Osteocyte (in vitro differentiated cells): Measurements from ENCODE around the gene TMEM178B. TPM values are rescaled to one million over a fixed set of nuclear protein-coding genes. Genes with fewer than 3 reads are reported as not detected.

ENCODE experiments used
- DNase-seq: peaks from one replicate; pipeline ENCODE4 v3.0.0; 2021; ENCODE audit warnings: mixed read lengths; ENCODE audit not compliant: unreplicated experiment; ENCODE audit errors: extremely low spot score
- H3K27ac Mint-ChIP-seq: one replicate; pipeline ENCODE4 v1.8.0; 2021; ENCODE audit warnings: mild to moderate bottlenecking, mixed read lengths; ENCODE audit not compliant: unreplicated experiment
- H3K27me3 Mint-ChIP-seq: one replicate; pipeline ENCODE4 v1.8.0; 2021; ENCODE audit warnings: mixed read lengths; ENCODE audit not compliant: unreplicated experiment
- H3K36me3 Mint-ChIP-seq: one replicate; pipeline ENCODE4 v1.8.0; 2021; ENCODE audit warnings: mixed read lengths; ENCODE audit not compliant: unreplicated experiment
- H3K4me1 Mint-ChIP-seq: one replicate; pipeline ENCODE4 v1.8.0; 2021; ENCODE audit warnings: mixed read lengths; ENCODE audit not compliant: unreplicated experiment
- H3K4me3 Mint-ChIP-seq: one replicate; pipeline ENCODE4 v1.8.0; 2021; ENCODE audit warnings: mild to moderate bottlenecking, moderate library complexity, mixed read lengths; ENCODE audit not compliant: unreplicated experiment
- H3K9me3 Mint-ChIP-seq: one replicate; pipeline ENCODE4 v1.8.0; 2021; ENCODE audit warnings: mixed read lengths; ENCODE audit not compliant: unreplicated experiment
- CTCF ChIP-seq: fragments of 200-600 bp; sonication (generic); IDR thresholded peaks from 2 replicates; pipeline ENCODE4 v1.5.0; 2021; ENCODE audit warnings: antibody characterized with exemption, mild to moderate bottlenecking, moderate library complexity
- total RNA-seq: library from RNA; stranded (reverse); gene quantifications from 2 replicates; pipeline ENCODE4 v1.2.1, GENCODE V29; 2021

TMEM178B gene
- total RNA-seq, 1 donor from 2014 or later: 0.70 TPM

DNA sequence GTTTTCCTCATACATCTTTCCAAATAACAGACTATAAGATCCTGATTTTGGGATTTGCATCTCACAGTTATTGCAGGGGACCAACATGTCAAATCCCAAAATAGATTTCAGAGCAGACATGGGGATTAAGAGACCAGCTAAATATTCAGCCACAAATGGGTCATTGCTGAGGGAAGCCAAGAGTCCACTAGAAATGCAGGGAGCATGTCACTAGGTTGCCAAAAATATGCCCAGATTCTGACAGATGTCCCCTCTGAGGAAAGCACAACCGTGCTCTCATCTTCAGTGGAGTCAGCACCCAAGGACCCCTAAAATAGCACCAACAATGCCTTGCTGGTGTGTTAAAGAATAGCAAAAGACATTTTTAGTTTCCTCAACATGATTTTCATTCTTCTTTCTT, 421.2 kb downstream of the TMEM178B start:
- Mint-ChIP-seq H3K9me3 (no peaks in the 10 kb centered on the region), H3K4me3 (no peak overlapping the region)

DNA sequence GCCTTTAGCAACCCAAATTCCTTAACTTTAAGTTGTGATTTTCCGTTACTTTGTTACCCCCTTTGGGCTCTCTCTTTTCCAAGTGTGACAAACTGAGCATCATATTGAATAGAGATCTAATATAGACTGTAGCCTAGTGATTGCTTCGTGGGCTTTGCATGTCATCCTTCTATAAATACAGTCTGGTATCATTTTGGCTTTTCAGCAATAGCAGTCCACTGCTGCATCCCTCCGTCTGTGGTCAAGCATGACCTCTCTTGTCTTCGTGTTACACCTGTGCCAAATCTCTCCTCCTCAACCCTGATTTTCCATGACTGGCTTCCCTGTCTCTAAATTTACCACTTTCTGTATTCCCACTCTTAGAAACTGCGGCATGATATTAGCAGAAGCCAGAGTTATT, 423.5 kb downstream of the TMEM178B start:
- no peaks in the 10 kb centered on the region for H3K9me3 Mint-ChIP-seq
- peaks cover 4% of the 10 kb centered on the region for H3K27me3 Mint-ChIP-seq
- H3K4me3 Mint-ChIP-seq: no peak overlapping the region
- TF ChIP-seq CTCF: no peak
- no peaks in the 10 kb centered on the region for H3K4me1 Mint-ChIP-seq
- no peak for DNase-seq
- H3K36me3 Mint-ChIP-seq: no peaks in the 10 kb centered on the region
- H3K27ac Mint-ChIP-seq: no peak overlapping the region

More for the DNA sequence above, 421.2 kb downstream of the TMEM178B start:
- Mint-ChIP-seq H3K36me3 (no peaks in the 10 kb centered on the region), H3K4me1 (no peaks in the 10 kb centered on the region), H3K27ac (no peak overlapping the region), H3K27me3 (no peaks in the 10 kb centered on the region)
- no peak for TF ChIP-seq CTCF
- DNase-seq: no peak

GRCh38 chr7:141500608-141501007, 426.7 kb downstream of the TMEM178B start:
- no peaks in the 10 kb centered on the region for H3K9me3 Mint-ChIP-seq
- H3K4me3 Mint-ChIP-seq: no peak overlapping the region
- peaks cover 9% of the 10 kb centered on the region for H3K27me3 Mint-ChIP-seq
- no peak for TF ChIP-seq CTCF
- DNase-seq: no peak
- H3K27ac Mint-ChIP-seq: no peak overlapping the region
- H3K36me3 Mint-ChIP-seq: no peaks in the 10 kb centered on the region
- H3K4me1 Mint-ChIP-seq: no peaks in the 10 kb centered on the region

DNA sequence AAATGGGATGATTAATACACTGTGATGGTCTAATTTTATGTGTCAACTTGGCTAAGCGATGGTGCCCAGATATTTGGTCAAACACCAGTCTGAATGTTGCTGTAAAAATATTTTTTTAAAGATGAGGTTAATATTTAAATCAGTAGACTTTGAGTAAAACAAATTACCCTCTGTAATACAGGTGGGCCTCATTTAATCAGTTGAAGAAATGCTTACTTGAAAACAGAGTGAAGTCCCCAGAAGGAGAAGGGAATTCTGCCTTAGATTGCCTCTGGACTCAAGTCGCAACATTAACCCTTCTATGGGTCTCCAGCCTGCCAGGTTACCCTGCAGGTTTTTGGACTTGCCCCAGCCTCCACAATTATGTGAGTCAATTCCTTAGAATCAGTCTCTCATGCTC, 427.6 kb downstream of the TMEM178B start:
- no peak for DNase-seq
- Mint-ChIP-seq H3K9me3 (no peaks in the 10 kb centered on the region), H3K36me3 (no peaks in the 10 kb centered on the region), H3K27me3 (peaks cover 9% of the 10 kb centered on the region), H3K27ac (no peak overlapping the region), H3K4me3 (no peak overlapping the region), H3K4me1 (no peaks in the 10 kb centered on the region)
- TF ChIP-seq CTCF: no peak

DNA sequence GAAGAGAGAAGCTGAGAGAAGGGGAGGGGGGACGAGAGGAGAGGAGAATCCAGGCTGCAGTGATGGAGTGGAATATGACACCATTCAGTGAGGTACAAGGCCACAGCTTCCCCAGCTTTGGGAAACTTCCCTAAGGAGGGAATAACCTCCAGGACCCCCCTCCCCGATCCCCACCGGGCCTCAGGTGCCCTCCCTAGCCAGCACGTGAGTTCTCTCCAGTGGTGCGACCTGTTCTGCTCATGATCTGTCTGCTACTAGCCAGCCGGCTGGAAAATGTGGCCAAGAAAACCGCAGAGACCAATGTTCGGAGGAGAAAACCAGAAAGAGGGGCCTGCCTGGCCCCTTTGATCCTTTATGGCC, 437.4 kb downstream of the TMEM178B start:
- Mint-ChIP-seq H3K4me1 (peaks cover 1% of the 10 kb centered on the region), H3K36me3 (no peaks in the 10 kb centered on the region), H3K9me3 (peaks cover 6% of the 10 kb centered on the region), H3K27ac (no peak overlapping the region), H3K4me3 (no peak overlapping the region), H3K27me3 (peaks cover 35% of the 10 kb centered on the region)
- TF ChIP-seq CTCF: no peak
- no peak for DNase-seq
